GM23338 (cell line): Measurements from ENCODE around the gene CELA2A. TPM values are rescaled to one million over a fixed set of nuclear protein-coding genes. Genes with fewer than 3 reads are reported as not detected.

Experiments used
- ATAC-seq: fragments of 200-7000 bp; cut with Tn5 transposase; 3 replicates; pipeline ENCODE4 v1.9.1; 2020
- DNase-seq: peaks from one replicate; pipeline ENCODE4 v3.0.0-alpha.2; 2015; ENCODE audit warnings: low spot score
- H2AFZ ChIP-seq: fragments of 200-600 bp; sonication (generic); 2 replicates; pipeline ENCODE4 v1.8.0; 2016; ENCODE audit warnings: antibody characterized with exemption, mild to moderate bottlenecking, moderate library complexity
- H3F3A ChIP-seq: fragments of 200-600 bp; sonication (generic); replicated peaks from 2 replicates; pipeline ENCODE4 v1.8.0; 2017; ENCODE audit warnings: antibody characterized with exemption, mixed run types, low read depth
- H3K27ac ChIP-seq: fragments of 200-600 bp; sonication (generic); 2 replicates; pipeline ENCODE4 v1.6.1; 2016; ENCODE audit warnings: low read depth
- H3K27me3 ChIP-seq: fragments of 200-600 bp; sonication (generic); 2 replicates; pipeline ENCODE4 v1.8.0; 2016; ENCODE audit warnings: mild to moderate bottlenecking, mixed run types, moderate library complexity; ENCODE audit not compliant: insufficient read depth
- H3K36me3 ChIP-seq: fragments of 200-600 bp; sonication (generic); 2 replicates; pipeline ENCODE4 v1.8.0; 2016; ENCODE audit warnings: mild to moderate bottlenecking; ENCODE audit not compliant: insufficient read depth
- H3K4me1 ChIP-seq: fragments of 200-600 bp; sonication (generic); 2 replicates; pipeline ENCODE4 v1.8.0; 2016; ENCODE audit warnings: mild to moderate bottlenecking, moderate library complexity; ENCODE audit not compliant: insufficient read depth
- H3K4me2 ChIP-seq: fragments of 200-600 bp; sonication (generic); 2 replicates; pipeline ENCODE4 v1.7.1; 2017; ENCODE audit warnings: mixed run types
- H3K4me3 ChIP-seq: fragments of 200-600 bp; sonication (generic); 2 replicates; pipeline ENCODE4 v1.6.1; 2016; ENCODE audit warnings: mixed run types
- H3K79me2 ChIP-seq: fragments of 200-600 bp; sonication (generic); replicated peaks from 2 replicates; pipeline ENCODE4 v1.8.0; 2017; ENCODE audit warnings: mild to moderate bottlenecking; ENCODE audit not compliant: insufficient read depth
- H3K9me2 ChIP-seq: fragments of 200-600 bp; sonication (generic); 2 replicates; pipeline ENCODE4 v1.8.0; 2017; ENCODE audit not compliant: insufficient read depth
- H4K20me1 ChIP-seq: fragments of 200-600 bp; sonication (generic); replicated peaks from 2 replicates; pipeline ENCODE4 v1.8.0; 2017; ENCODE audit warnings: mild to moderate bottlenecking; ENCODE audit not compliant: insufficient read depth
- H3K27ac Mint-ChIP-seq: 2 replicates; pipeline ENCODE4 v1.8.0; 2020; ENCODE audit warnings: inconsistent platforms, mild to moderate bottlenecking, moderate library complexity, mixed read lengths
- H3K27me3 Mint-ChIP-seq: 3 replicates; pipeline ENCODE4 v1.8.0; 2022; ENCODE audit warnings: low read depth, mild to moderate bottlenecking, moderate library complexity, mixed read lengths, inconsistent platforms; ENCODE audit not compliant: insufficient read depth, poor library complexity
- H3K36me3 Mint-ChIP-seq: 3 replicates; pipeline ENCODE4 v1.8.0; 2021; ENCODE audit warnings: low read depth, mild to moderate bottlenecking, inconsistent platforms, moderate library complexity, mixed read lengths
- H3K4me1 Mint-ChIP-seq: 3 replicates; pipeline ENCODE4 v1.8.0; 2020; ENCODE audit warnings: mild to moderate bottlenecking, inconsistent platforms, mixed read lengths
- H3K4me3 Mint-ChIP-seq: 3 replicates; pipeline ENCODE4 v1.8.0; 2021; ENCODE audit warnings: moderate library complexity, mild to moderate bottlenecking, inconsistent platforms, mixed read lengths
- H3K9me3 Mint-ChIP-seq: 3 replicates; pipeline ENCODE4 v1.8.0; 2020; ENCODE audit warnings: moderate library complexity, mild to moderate bottlenecking, inconsistent platforms, mixed read lengths
- NANOG ChIP-seq: IDR thresholded peaks from 2 replicates; pipeline ENCODE4 v1.6.1; 2016; ENCODE audit warnings: antibody characterized with exemption, borderline replicate concordance
- ZNF114 ChIP-seq: fragments of 250-450 bp; sonication (Bioruptor Pico); IDR thresholded peaks from 2 replicates; pipeline ENCODE4 v1.5.0; 2020; ENCODE audit warnings: mild to moderate bottlenecking, moderate library complexity
- ZNF331 ChIP-seq: fragments of 250-450 bp; sonication (Bioruptor Pico); IDR thresholded peaks from 2 replicates; pipeline ENCODE4 v1.5.0; 2020; ENCODE audit warnings: low read depth, mild to moderate bottlenecking, moderate library complexity
- polyA plus RNA-seq: library from polyadenylated mRNA; unstranded; fragments of >200 nt; fragmentation: Nextera tagmentation; extraction: Ambion mirVana; gene quantifications from 2 replicates; pipeline ENCODE4 v1.2.1, GENCODE V29; 2016
- total RNA-seq: library from RNA; depleted of rRNA; stranded (reverse); fragments of >200 nt; shearing (Covaris generic); gene quantifications from 2 replicates; pipeline ENCODE4 v1.2.3, GENCODE V29; 2014
- TF ChIP-seq, protein P1 (sequence below), 2 experiments: fragments of 200-600 bp in 1 of 2; sonication (generic) in 1 of 2; conservative IDR thresholded peaks; 2 replicates each; pipeline versions ENCODE4 v1.5.1 to v1.6.1; 2016 to 2017; ENCODE audit warnings: antibody characterized with exemption in 2 of 2, low read depth in 2 of 2, mild to moderate bottlenecking in 2 of 2, moderate library complexity in 1 of 2
- TF ChIP-seq, protein P2 (sequence below): fragments of 250-450 bp; sonication (Bioruptor Pico); IDR thresholded peaks from 2 replicates; pipeline ENCODE4 v1.5.0; 2020; ENCODE audit warnings: mild to moderate bottlenecking, moderate library complexity

The CELA2A gene
- total and polyA plus RNA-seq, 2 experiments from 2014 or later = not detected

DNA sequence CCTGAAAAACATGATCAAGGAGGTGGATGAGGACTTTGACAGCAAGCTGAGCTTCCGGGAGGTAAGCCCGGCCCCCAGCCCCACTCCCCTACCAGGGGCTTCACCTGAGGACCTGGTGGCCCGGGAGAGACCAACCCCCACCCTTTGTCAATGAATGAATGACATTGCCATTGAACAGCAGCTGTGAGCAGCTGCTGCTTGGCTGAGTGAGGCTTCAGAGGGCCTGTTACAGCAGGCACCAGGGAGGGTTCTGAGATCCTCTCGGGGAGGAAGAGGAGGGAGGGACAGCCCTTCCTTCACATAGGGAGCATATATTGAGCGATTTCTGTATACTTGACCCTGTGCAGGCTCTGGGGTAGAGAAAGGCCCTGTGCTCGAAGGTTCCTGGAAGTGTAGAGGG lies 30.6 kb upstream of the CELA2A start (continued):
- TF ChIP-seq ZNF331 (no peak), NANOG (no peak)

DNA sequence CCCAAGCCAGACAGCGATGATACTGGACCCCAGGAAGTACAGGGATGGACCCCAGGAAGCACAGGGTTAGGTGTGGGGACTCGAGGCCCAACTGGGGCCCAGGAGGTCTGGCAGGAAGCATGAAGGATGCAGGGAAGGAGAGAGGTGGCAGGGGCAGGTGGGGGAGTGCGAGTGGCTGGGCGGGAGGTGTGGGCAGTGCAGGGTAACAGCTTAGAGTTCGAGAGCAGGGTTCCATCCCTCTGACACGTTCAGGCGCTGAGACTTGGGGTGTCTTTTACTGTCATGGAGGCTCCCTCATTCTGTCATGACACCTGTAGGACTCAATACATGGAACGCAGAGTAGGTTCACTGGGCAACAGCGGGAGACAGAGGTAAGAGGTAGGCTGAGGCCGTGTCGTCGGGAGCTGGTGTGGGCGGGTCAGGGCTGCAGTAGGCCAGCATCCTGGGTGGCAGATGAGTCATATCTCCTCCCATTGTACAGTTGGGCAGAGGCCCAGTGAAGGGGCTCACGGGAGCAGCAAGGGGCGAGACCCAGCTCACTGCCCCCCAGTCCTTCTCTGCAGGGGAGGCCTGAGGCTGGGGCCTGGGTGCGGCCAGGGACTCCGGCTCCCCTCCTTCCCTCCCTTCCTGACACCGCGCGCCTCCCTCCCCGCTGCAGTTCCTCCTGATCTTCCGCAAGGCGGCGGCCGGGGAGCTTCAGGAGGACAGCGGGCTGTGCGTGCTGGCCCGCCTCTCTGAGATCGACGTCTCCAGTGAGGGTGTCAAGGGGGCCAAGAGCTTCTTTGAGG lies 29.8 kb upstream of the CELA2A start:
- H3K9me3 Mint-ChIP-seq = peaks cover 2% of the 10 kb centered on the region; the same call in 1 of the 3 replicates
- H3K27me3 ChIP-seq = no peaks in the 10 kb centered on the region
- no peak overlapping the region for H3K27ac ChIP-seq
- no peaks in the 10 kb centered on the region for H3F3A ChIP-seq
- no peak overlapping the region for H3K4me3 ChIP-seq
- H3K36me3 ChIP-seq = no peaks in the 10 kb centered on the region
- no peaks in the 10 kb centered on the region for H3K4me1 ChIP-seq
- H3K79me2 ChIP-seq = no peaks in the 10 kb centered on the region
- H3K4me2 ChIP-seq = no peak overlapping the region
- ATAC-seq = no peak; the same call in 2 of the 3 replicates
- no peaks in the 10 kb centered on the region for H4K20me1 ChIP-seq
- 0 out of 2 replicates have a peak overlapping the region, but pooled peaks have one; percentile 33 for H3K27ac Mint-ChIP-seq
- no peaks in the 10 kb centered on the region for H3K9me2 ChIP-seq
- H3K36me3 Mint-ChIP-seq = no peaks in the 10 kb centered on the region; the same call in 2 of the 3 replicates
- H2AFZ ChIP-seq = no peak overlapping the region
- DNase-seq = no peak
- no peak overlapping the region for H3K4me3 Mint-ChIP-seq
- peaks cover 7% of the 10 kb centered on the region; the same call in 1 of the 3 replicates for H3K4me1 Mint-ChIP-seq
- TF ChIP-seq, protein P1, sequence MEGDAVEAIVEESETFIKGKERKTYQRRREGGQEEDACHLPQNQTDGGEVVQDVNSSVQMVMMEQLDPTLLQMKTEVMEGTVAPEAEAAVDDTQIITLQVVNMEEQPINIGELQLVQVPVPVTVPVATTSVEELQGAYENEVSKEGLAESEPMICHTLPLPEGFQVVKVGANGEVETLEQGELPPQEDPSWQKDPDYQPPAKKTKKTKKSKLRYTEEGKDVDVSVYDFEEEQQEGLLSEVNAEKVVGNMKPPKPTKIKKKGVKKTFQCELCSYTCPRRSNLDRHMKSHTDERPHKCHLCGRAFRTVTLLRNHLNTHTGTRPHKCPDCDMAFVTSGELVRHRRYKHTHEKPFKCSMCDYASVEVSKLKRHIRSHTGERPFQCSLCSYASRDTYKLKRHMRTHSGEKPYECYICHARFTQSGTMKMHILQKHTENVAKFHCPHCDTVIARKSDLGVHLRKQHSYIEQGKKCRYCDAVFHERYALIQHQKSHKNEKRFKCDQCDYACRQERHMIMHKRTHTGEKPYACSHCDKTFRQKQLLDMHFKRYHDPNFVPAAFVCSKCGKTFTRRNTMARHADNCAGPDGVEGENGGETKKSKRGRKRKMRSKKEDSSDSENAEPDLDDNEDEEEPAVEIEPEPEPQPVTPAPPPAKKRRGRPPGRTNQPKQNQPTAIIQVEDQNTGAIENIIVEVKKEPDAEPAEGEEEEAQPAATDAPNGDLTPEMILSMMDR (conservative IDR thresholded peaks at IDR 0.05; ENCODE audit: low read depth in 2 of 2) = 0 out of 4 replicates have a peak, but pooled peaks of 1 of the 2 experiments have one; percentile 1
- TF ChIP-seq, protein P2, sequence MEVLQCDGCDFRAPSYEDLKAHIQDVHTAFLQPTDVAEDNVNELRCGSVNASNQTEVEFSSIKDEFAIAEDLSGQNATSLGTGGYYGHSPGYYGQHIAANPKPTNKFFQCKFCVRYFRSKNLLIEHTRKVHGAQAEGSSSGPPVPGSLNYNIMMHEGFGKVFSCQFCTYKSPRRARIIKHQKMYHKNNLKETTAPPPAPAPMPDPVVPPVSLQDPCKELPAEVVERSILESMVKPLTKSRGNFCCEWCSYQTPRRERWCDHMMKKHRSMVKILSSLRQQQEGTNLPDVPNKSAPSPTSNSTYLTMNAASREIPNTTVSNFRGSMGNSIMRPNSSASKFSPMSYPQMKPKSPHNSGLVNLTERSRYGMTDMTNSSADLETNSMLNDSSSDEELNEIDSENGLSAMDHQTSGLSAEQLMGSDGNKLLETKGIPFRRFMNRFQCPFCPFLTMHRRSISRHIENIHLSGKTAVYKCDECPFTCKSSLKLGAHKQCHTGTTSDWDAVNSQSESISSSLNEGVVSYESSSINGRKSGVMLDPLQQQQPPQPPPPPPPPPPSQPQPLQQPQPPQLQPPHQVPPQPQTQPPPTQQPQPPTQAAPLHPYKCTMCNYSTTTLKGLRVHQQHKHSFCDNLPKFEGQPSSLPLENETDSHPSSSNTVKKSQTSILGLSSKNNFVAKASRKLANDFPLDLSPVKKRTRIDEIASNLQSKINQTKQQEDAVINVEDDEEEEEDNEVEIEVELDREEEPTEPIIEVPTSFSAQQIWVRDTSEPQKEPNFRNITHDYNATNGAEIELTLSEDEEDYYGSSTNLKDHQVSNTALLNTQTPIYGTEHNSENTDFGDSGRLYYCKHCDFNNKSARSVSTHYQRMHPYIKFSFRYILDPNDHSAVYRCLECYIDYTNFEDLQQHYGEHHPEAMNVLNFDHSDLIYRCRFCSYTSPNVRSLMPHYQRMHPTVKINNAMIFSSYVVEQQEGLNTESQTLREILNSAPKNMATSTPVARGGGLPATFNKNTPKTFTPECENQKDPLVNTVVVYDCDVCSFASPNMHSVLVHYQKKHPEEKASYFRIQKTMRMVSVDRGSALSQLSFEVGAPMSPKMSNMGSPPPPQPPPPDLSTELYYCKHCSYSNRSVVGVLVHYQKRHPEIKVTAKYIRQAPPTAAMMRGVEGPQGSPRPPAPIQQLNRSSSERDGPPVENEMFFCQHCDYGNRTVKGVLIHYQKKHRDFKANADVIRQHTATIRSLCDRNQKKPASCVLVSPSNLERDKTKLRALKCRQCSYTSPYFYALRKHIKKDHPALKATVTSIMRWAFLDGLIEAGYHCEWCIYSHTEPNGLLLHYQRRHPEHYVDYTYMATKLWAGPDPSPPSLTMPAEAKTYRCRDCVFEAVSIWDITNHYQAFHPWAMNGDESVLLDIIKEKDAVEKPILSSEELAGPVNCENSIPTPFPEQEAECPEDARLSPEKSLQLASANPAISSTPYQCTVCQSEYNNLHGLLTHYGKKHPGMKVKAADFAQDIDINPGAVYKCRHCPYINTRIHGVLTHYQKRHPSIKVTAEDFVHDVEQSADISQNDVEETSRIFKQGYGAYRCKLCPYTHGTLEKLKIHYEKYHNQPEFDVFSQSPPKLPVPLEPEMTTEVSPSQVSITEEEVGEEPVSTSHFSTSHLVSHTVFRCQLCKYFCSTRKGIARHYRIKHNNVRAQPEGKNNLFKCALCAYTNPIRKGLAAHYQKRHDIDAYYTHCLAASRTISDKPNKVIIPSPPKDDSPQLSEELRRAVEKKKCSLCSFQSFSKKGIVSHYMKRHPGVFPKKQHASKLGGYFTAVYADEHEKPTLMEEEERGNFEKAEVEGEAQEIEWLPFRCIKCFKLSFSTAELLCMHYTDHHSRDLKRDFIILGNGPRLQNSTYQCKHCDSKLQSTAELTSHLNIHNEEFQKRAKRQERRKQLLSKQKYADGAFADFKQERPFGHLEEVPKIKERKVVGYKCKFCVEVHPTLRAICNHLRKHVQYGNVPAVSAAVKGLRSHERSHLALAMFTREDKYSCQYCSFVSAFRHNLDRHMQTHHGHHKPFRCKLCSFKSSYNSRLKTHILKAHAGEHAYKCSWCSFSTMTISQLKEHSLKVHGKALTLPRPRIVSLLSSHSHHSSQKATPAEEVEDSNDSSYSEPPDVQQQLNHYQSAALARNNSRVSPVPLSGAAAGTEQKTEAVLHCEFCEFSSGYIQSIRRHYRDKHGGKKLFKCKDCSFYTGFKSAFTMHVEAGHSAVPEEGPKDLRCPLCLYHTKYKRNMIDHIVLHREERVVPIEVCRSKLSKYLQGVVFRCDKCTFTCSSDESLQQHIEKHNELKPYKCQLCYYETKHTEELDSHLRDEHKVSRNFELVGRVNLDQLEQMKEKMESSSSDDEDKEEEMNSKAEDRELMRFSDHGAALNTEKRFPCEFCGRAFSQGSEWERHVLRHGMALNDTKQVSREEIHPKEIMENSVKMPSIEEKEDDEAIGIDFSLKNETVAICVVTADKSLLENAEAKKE (CRISPR knock-in tag) = no peak
- no peak for TF ChIP-seq ZNF331
- no peak for TF ChIP-seq ZNF114 (CRISPR knock-in tag)
- H3K27me3 Mint-ChIP-seq = peaks cover 13% of the 10 kb centered on the region
